Activated CD8-positive, alpha-beta T cell treated with anti-CD3 and anti-CD28 coated beads for 36 hours (primary cell): ENCODE measurements around the gene RAB5A. TPM values are rescaled to one million over a fixed set of nuclear protein-coding genes. Genes with fewer than 3 reads are reported as not detected.
"Not testable (repeated sequence)": the region's sequence is repeated elsewhere in the genome, so short reads cannot be mapped to it uniquely, and the experiment has no call there.

ENCODE experiments used
- ATAC-seq: fragments of 200-7000 bp; cut with Tn5 transposase; one replicate; pipeline ENCODE4 v1.10.0; 2021; ENCODE audit warnings: mild to moderate bottlenecking, moderate library complexity
- CTCF ChIA-PET: fragments of 350-600 bp; sonication (Branson Sonifier 250); formaldehyde crosslinking; loops from one replicate; lab custom pipeline; 2021; ENCODE audit warnings: antibody characterized with exemption; lab: Charles Lee
- POLR2A ChIA-PET: fragments of 350-600 bp; sonication (Branson Sonifier 250); formaldehyde crosslinking; loops from one replicate; lab custom pipeline; 2021; ENCODE audit warnings: antibody characterized with exemption; lab: Charles Lee
- DNase-seq: peaks from one replicate; pipeline ENCODE4 v3.0.0-alpha.2; 2020
- H3K27ac Mint-ChIP-seq: one replicate; pipeline ENCODE4 v1.8.0; 2021; ENCODE audit warnings: mild to moderate bottlenecking, mixed read lengths
- H3K27me3 Mint-ChIP-seq: one replicate; pipeline ENCODE4 v1.8.0; 2021; ENCODE audit warnings: mixed read lengths
- H3K36me3 Mint-ChIP-seq: one replicate; pipeline ENCODE4 v1.8.0; 2021; ENCODE audit warnings: low read depth, mixed read lengths
- H3K4me1 Mint-ChIP-seq: one replicate; pipeline ENCODE4 v1.8.0; 2021; ENCODE audit warnings: low read depth, mixed read lengths
- H3K4me3 Mint-ChIP-seq: one replicate; pipeline ENCODE4 v1.8.0; 2021; ENCODE audit warnings: mild to moderate bottlenecking, moderate library complexity, mixed read lengths
- H3K9me3 Mint-ChIP-seq: one replicate; pipeline ENCODE4 v1.8.0; 2021; ENCODE audit warnings: mixed read lengths
- CTCF ChIP-seq: fragments of 200-600 bp; IDR thresholded peaks from one replicate; pipeline ENCODE4 v1.8.0; 2022; ENCODE audit warnings: antibody characterized with exemption, mild to moderate bottlenecking
- intact Hi-C: fragments of 100-400 bp; cut with micrococcal nuclease; formaldehyde crosslinking; loops from one replicate; pipeline ENCODE4 v1.10.0; 2022
- total RNA-seq, 2 experiments: library from RNA; stranded (reverse); gene quantifications; one replicate each; pipeline ENCODE4 v1.2.3, GENCODE V29; 2021

The RAB5A gene
- total RNA-seq, 2 experiments from 2014 or later: 54.3 to 55.8 TPM

- Mint-ChIP-seq H3K4me1 (peaks cover 48% of the 10 kb centered on the region), H3K36me3 (peaks cover 32% of the 10 kb centered on the region)
Measured at GRCh38 chr3:19950316-19950715, 3.4 kb downstream of the RAB5A start.

GRCh38 chr3:19954676-19955075, 7.8 kb downstream of the RAB5A start:
- Mint-ChIP-seq H3K9me3 (no peaks in the 10 kb centered on the region), H3K36me3 (peaks cover 44% of the 10 kb centered on the region), H3K4me1 (peaks cover 49% of the 10 kb centered on the region), H3K27me3 (no peaks in the 10 kb centered on the region), H3K27ac (no peak overlapping the region), H3K4me3 (no peak overlapping the region)
- no peak for DNase-seq
- intact Hi-C loops: no loop called here
- no peak for ATAC-seq
- ChIA-PET CTCF (interaction anchor here (1.1 kb wide), 1 partner anchor 21 kb away, joined by 4 read pairs; no protein-coding TSS in a partner anchor), POLR2A (no interaction called here)
- TF ChIP-seq CTCF: no peak

More at GRCh38 chr3:19950316-19950715, 3.4 kb downstream of the RAB5A start:
- CTCF ChIA-PET: no interaction called here
- DNase-seq (no peak), ATAC-seq (no peak)
- intact Hi-C loops: no loop called here
- no peak for TF ChIP-seq CTCF
- Mint-ChIP-seq H3K9me3 (no peaks in the 10 kb centered on the region), H3K27ac (no peak overlapping the region), H3K27me3 (no peaks in the 10 kb centered on the region), H3K4me3 (no peak overlapping the region)
- POLR2A ChIA-PET: interaction anchor here (0.9 kb wide), 1 partner anchor 40 kb away, joined by 3 read pairs; no protein-coding TSS in a partner anchor

- CTCF ChIA-PET, H3K27ac Mint-ChIP-seq, H3K27me3 Mint-ChIP-seq, ATAC-seq, intact Hi-C loops, DNase-seq, H3K9me3 Mint-ChIP-seq, H3K4me3 Mint-ChIP-seq, POLR2A ChIA-PET: not testable (repeated sequence)
- H3K4me1 Mint-ChIP-seq: peaks cover 52% of the 10 kb centered on the region
- H3K36me3 Mint-ChIP-seq: peaks cover 50% of the 10 kb centered on the region
Measured at GRCh38 chr3:19957354-19957753, 10.5 kb downstream of the RAB5A start.

DNA sequence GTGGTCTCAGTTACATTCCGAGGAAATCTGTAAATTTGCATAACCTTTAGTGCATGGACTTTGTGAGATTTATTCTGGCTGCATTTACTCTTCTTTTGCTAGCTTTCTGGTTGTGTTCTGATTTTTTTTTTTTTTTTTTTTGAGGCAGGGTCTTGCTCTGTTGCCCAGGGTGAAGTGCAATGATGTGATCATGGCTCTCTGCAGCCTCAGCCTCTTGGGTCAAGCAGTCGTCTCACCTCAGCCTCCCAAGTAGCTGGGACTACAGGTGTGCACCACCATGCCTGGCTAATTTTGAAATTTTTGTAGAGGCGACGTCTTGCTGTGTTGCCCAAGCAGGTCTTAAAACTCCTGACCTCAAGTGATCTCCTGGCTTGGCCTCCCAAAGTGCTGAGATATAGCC, 12.6 kb downstream of the RAB5A start:
- H3K36me3 Mint-ChIP-seq: peaks cover 49% of the 10 kb centered on the region
- intact Hi-C loops: no loop called here
- ATAC-seq (no peak), DNase-seq (no peak)
- no peaks in the 10 kb centered on the region for H3K9me3 Mint-ChIP-seq
- no peak overlapping the region for H3K27ac Mint-ChIP-seq
- no peaks in the 10 kb centered on the region for H3K27me3 Mint-ChIP-seq
- CTCF ChIA-PET: no interaction called here
- H3K4me1 Mint-ChIP-seq: peaks cover 55% of the 10 kb centered on the region
- no peak overlapping the region for H3K4me3 Mint-ChIP-seq
- POLR2A ChIA-PET: no interaction called here
- no peak for TF ChIP-seq CTCF

DNA sequence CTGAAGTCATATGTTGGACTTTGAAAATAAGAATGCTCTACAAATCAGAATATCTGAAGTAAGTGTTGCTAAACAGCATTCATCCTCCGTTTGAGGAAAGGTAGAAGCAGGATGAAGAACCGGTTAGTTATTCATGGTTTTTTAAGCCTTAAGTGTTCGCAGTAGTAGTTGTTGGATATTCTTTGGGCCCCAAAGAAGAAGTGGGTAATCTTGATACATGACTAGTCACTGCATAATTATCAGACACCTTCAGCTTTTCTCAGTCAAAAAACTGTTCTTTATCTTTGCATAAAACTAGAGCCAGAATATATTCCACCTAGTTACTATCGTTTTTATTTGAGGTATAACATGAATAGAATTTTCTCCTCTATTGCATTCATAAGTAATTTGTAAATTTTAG, 13.8 kb downstream of the RAB5A start:
- peaks cover 41% of the 10 kb centered on the region for H3K36me3 Mint-ChIP-seq
- H3K4me1 Mint-ChIP-seq: peaks cover 51% of the 10 kb centered on the region
- no peak for TF ChIP-seq CTCF
- H3K27ac Mint-ChIP-seq: no peak overlapping the region
- no peaks in the 10 kb centered on the region for H3K27me3 Mint-ChIP-seq
- H3K4me3 Mint-ChIP-seq: no peak overlapping the region
- DNase-seq (no peak), ATAC-seq (no peak)
- H3K9me3 Mint-ChIP-seq: no peaks in the 10 kb centered on the region
- intact Hi-C loops: no loop called here
- POLR2A ChIA-PET: interaction anchor here (0.6 kb wide), 1 partner anchor 158 kb away, joined by 3 read pairs; no protein-coding TSS in a partner anchor
- CTCF ChIA-PET: no interaction called here
